IMR-90 (cell line): ENCODE data around the gene L3MBTL3. TPM values are rescaled to one million over a fixed set of nuclear protein-coding genes. Genes with fewer than 3 reads are reported as not detected.

ENCODE experiments used
- ATAC-seq: fragments of 200-7000 bp; cut with Tn5 transposase; 2 replicates; pipeline ENCODE4 v1.9.1; 2020; ENCODE audit warnings: low read depth, mild to moderate bottlenecking, moderate library complexity
- BruUV-seq: library from RNA; stranded (reverse); fragments of 400-500 nt; replicated peaks from 2 replicates; lab custom pipeline; 2021; lab: Mats Ljungman, UMichigan
- CTCF ChIA-PET: fragments of 300-600 bp; formaldehyde crosslinking; extraction: SDS; loops from one replicate; lab custom pipeline; 2021; ENCODE audit warnings: antibody characterized with exemption; lab: Yijun Ruan, JAX
- POLR2A ChIA-PET: fragments of 300-600 bp; sonication (Branson Sonifier 250); formaldehyde crosslinking; loops from one replicate; lab custom pipeline; 2022; ENCODE audit warnings: antibody characterized with exemption; ENCODE audit not compliant: unreplicated experiment; lab: Charles Lee
- DNase-seq: peaks from one replicate; pipeline ENCODE4 v3.0.0; 2013
- H2AFZ ChIP-seq: replicated peaks from 2 replicates; pipeline ENCODE3; 2013; ENCODE audit warnings: low read length, mild to moderate bottlenecking; ENCODE audit not compliant: poor library complexity
- H2AK5ac ChIP-seq: 2 replicates; pipeline ENCODE4 v1.6.1; 2013; ENCODE audit warnings: low read depth, low read length, inconsistent platforms
- H2AK9ac ChIP-seq: replicated peaks from 2 replicates; pipeline ENCODE3; 2013; ENCODE audit warnings: mild to moderate bottlenecking, low read depth, low read length, moderate library complexity; ENCODE audit not compliant: poor library complexity
- H2BK120ac ChIP-seq: 2 replicates; pipeline ENCODE4 v1.6.1; 2013; ENCODE audit warnings: low read depth, low read length, inconsistent platforms
- H2BK15ac ChIP-seq: 3 replicates; pipeline ENCODE4 v1.6.1; 2013; ENCODE audit warnings: low read depth, low read length, inconsistent platforms
- H2BK20ac ChIP-seq: 2 replicates; pipeline ENCODE4 v1.6.1; 2013; ENCODE audit warnings: low read depth, mild to moderate bottlenecking, inconsistent platforms, low read length, moderate library complexity
- H2BK5ac ChIP-seq: 2 replicates; pipeline ENCODE4 v1.6.1; 2013; ENCODE audit warnings: mild to moderate bottlenecking, low read depth, low read length, inconsistent platforms; ENCODE audit not compliant: poor library complexity, severe bottlenecking
- H3K14ac ChIP-seq: replicated peaks from 2 replicates; pipeline ENCODE4 v1.6.1; 2013; ENCODE audit warnings: low read depth, low read length, inconsistent platforms
- H3K18ac ChIP-seq: 2 replicates; pipeline ENCODE4 v1.6.1; 2013; ENCODE audit warnings: low read depth, low read length, control low read depth
- H3K23ac ChIP-seq: 2 replicates; pipeline ENCODE4 v1.6.1; 2013; ENCODE audit warnings: low read depth, low read length, inconsistent platforms
- H3K27ac ChIP-seq: 2 replicates; pipeline ENCODE4 v1.5.1; 2013; ENCODE audit warnings: mild to moderate bottlenecking, control low read depth, low read length; ENCODE audit not compliant: insufficient read depth
- H3K27me3 ChIP-seq: 2 replicates; pipeline ENCODE4 v1.6.1; 2013; ENCODE audit warnings: low read length; ENCODE audit not compliant: control insufficient read depth, insufficient read depth
- H3K36me3 ChIP-seq: 2 replicates; pipeline ENCODE4 v1.6.1; 2013; ENCODE audit warnings: low read length, mixed read lengths; ENCODE audit not compliant: control insufficient read depth, insufficient read depth
- H3K4ac ChIP-seq: 2 replicates; pipeline ENCODE4 v1.6.1; 2013; ENCODE audit warnings: low read depth, low read length, inconsistent platforms
- H3K4me1 ChIP-seq: 2 replicates; pipeline ENCODE4 v1.6.1; 2013; ENCODE audit warnings: low read length, mixed read lengths; ENCODE audit not compliant: control insufficient read depth, insufficient read depth
- H3K4me2 ChIP-seq: 2 replicates; pipeline ENCODE4 v1.6.1; 2013; ENCODE audit warnings: low read depth, mild to moderate bottlenecking, control low read depth, low read length, moderate library complexity
- H3K4me3 ChIP-seq: 2 replicates; pipeline ENCODE4 v1.5.1; 2013; ENCODE audit warnings: low read depth, mild to moderate bottlenecking, control low read depth, low read length, moderate library complexity; ENCODE audit not compliant: insufficient read depth
- H3K56ac ChIP-seq: 2 replicates; pipeline ENCODE4 v1.6.1; 2013; ENCODE audit warnings: low read length, inconsistent platforms; ENCODE audit not compliant: insufficient read depth; ENCODE audit errors: extremely low read depth
- H3K79me1 ChIP-seq, 2 experiments: 2 replicates each; pipeline ENCODE4 v1.6.1; 2013; ENCODE audit warnings: low read length in 2 of 2, inconsistent platforms in 1 of 2, low read depth in 1 of 2
- H3K9ac ChIP-seq: 2 replicates; pipeline ENCODE4 v1.6.1; 2013; ENCODE audit warnings: low read depth, low read length, control low read depth
- H3K9me1 ChIP-seq: 2 replicates; pipeline ENCODE4 v1.6.1; 2013; ENCODE audit warnings: low read length, inconsistent platforms; ENCODE audit not compliant: insufficient read depth
- H3K9me3 ChIP-seq: 2 replicates; pipeline ENCODE4 v1.6.1; 2013; ENCODE audit warnings: low read length; ENCODE audit not compliant: control insufficient read depth, insufficient read depth
- H4K20me1 ChIP-seq: 2 replicates; pipeline ENCODE4 v1.6.1; 2013; ENCODE audit warnings: low read length, inconsistent platforms; ENCODE audit not compliant: insufficient read depth
- H4K5ac ChIP-seq: 2 replicates; pipeline ENCODE4 v1.6.1; 2013; ENCODE audit warnings: mild to moderate bottlenecking, low read depth, low read length, control low read depth
- H4K8ac ChIP-seq, 2 experiments: 2 replicates each; pipeline ENCODE4 v1.6.1; 2013; ENCODE audit warnings: low read depth in 2 of 2, low read length in 2 of 2, control low read depth in 1 of 2, inconsistent platforms in 1 of 2
- H4K91ac ChIP-seq: 2 replicates; pipeline ENCODE4 v1.6.1; 2013; ENCODE audit warnings: low read depth, low read length, inconsistent platforms; ENCODE audit not compliant: insufficient read depth
- MAZ ChIP-seq: IDR thresholded peaks from 2 replicates; pipeline ENCODE4 v1.6.1; 2012; ENCODE audit warnings: low read depth, mild to moderate bottlenecking, low read length, improper control_type of control experiment, moderate library complexity, borderline replicate concordance
- MXI1 ChIP-seq: IDR thresholded peaks from 2 replicates; pipeline ENCODE4 v1.6.1; 2012; ENCODE audit warnings: low read depth, mild to moderate bottlenecking, low read length, moderate library complexity, borderline replicate concordance
- RCOR1 ChIP-seq: IDR thresholded peaks from 2 replicates; pipeline ENCODE4 v1.6.1; 2012; ENCODE audit warnings: mild to moderate bottlenecking, low read length, improper control_type of control experiment; ENCODE audit not compliant: insufficient replicate concordance
- RFX5 ChIP-seq: IDR thresholded peaks from 2 replicates; pipeline ENCODE4 v1.8.0; 2012; ENCODE audit warnings: low read depth, mild to moderate bottlenecking, low read length, moderate library complexity
- WGBS, 2 experiments: methylation state at CpG; one replicate each; pipeline versions ENCODE4 v1.1.5 to v1.1.7; 2013; ENCODE audit warnings: missing lambda C conversion rate in 2 of 2; ENCODE audit not compliant: insufficient read length in 1 of 2; ENCODE audit errors: extremely low coverage in 2 of 2; 5-methylcytosine and 5-hydroxymethylcytosine counted together
- dilution Hi-C: fragments of 300-500 bp; cut with HindIII; formaldehyde crosslinking; loops from one replicate; pipeline ENCODE4 v1.14.3; 2018; ENCODE audit warnings: low sequenced_read_pairs; ENCODE audit not compliant: unreplicated experiment
- in situ Hi-C: fragments of 300-500 bp; cut with MboI; formaldehyde crosslinking; loops from 3 replicates; pipeline ENCODE4 v1.14.3; 2019; ENCODE audit warnings: low sequenced_read_pairs, inconsistent platforms, mixed read lengths
- intact Hi-C: fragments of 100-400 bp; cut with micrococcal nuclease; formaldehyde crosslinking; loops from 2 replicates; pipeline ENCODE4 v1.10.0; 2022
- polyA plus RNA-seq, 3 experiments: library from polyadenylated mRNA; depleted of rRNA; stranded (reverse); fragments of >200 nt; gene quantifications; 2 replicates each; pipeline ENCODE4 v1.2.3, GENCODE V29; 2012; ENCODE audit warnings: low replicate concordance in 1 of 3
- total RNA-seq: library from RNA; depleted of rRNA; stranded (reverse); fragments of >200 nt; gene quantifications from 2 replicates; pipeline ENCODE4 v1.2.3, GENCODE V29; 2012

Gene L3MBTL3
- total and polyA plus RNA-seq, 2 of the 4 experiments (the other 2 are of a cell fraction): 7.2 to 10.9 TPM

DNA sequence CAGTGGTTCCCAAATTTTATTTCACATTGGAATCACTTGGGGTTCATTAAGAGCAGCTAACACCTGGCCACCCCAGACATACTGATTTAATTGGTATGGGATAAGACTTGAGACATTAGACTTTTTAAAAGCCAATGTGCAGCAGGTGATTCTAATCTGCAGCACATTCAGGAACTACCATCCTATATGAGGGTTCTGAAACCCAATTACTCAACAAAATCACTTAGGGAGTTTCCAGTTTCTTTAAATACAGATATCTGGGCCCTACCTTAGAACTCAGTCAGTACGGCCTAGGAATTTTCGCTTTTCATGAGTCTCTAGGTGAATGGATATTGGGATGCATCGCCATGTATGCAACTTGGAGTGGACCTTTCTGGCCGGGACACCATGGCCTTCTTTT lies 24.0 kb upstream of the L3MBTL3 start:
- no peak overlapping the region for H4K8ac ChIP-seq
- in situ Hi-C loops: no loop called here
- DNase-seq (no peak), ATAC-seq (no peak)
- no TSS peak for BruUV-seq
- H3K4me2 ChIP-seq: no peak overlapping the region
- no peaks in the 10 kb centered on the region for H3K4me1 ChIP-seq
- no peak overlapping the region for H2AK5ac ChIP-seq
- no peak overlapping the region for H3K14ac ChIP-seq
- no peak overlapping the region for H2AK9ac ChIP-seq
- H4K5ac ChIP-seq: no peak overlapping the region
- H4K91ac ChIP-seq: no peak overlapping the region
- no peak overlapping the region for H2BK20ac ChIP-seq
- H3K9me1 ChIP-seq: no peaks in the 10 kb centered on the region
- H3K79me1 ChIP-seq: no peaks in the 10 kb centered on the region
- no peak overlapping the region for H3K27ac ChIP-seq
- H3K18ac ChIP-seq: no peak overlapping the region
- no peak overlapping the region for H2BK15ac ChIP-seq
- H4K20me1 ChIP-seq: no peaks in the 10 kb centered on the region
- no peaks in the 10 kb centered on the region for H3K9me3 ChIP-seq
- ChIA-PET POLR2A (no interaction called here), CTCF (interaction anchor here (1.2 kb wide), 1 partner anchor 13 kb away, joined by 3 read pairs; no protein-coding TSS in a partner anchor)
- intact Hi-C loops: no loop called here
- H3K56ac ChIP-seq: no peak overlapping the region
- H3K4me3 ChIP-seq: no peak overlapping the region
- peaks cover 8% of the 10 kb centered on the region; the same call in 1 of the 2 replicates for H3K27me3 ChIP-seq
- no peak overlapping the region for H2BK5ac ChIP-seq
- no peak overlapping the region for H3K23ac ChIP-seq
- H3K9ac ChIP-seq: no peak overlapping the region
- TF ChIP-seq RCOR1: no peak
- TF ChIP-seq MXI1: no peak
- no peak for TF ChIP-seq RFX5
- TF ChIP-seq MAZ: no peak
- H3K4ac ChIP-seq: no peak overlapping the region
- no peak overlapping the region for H2BK120ac ChIP-seq
- H3K36me3 ChIP-seq: no peaks in the 10 kb centered on the region
- dilution Hi-C loops: no loop called here
- WGBS, 2 experiments: 88% methylated on average over 2 of the region's 4 CpGs; no CpG with 5 or more reads in 1 of the 2 experiments
- no peak overlapping the region for H2AFZ ChIP-seq
